ENCODE measurements around the gene MTF2.

MTF2 gene

DNA sequence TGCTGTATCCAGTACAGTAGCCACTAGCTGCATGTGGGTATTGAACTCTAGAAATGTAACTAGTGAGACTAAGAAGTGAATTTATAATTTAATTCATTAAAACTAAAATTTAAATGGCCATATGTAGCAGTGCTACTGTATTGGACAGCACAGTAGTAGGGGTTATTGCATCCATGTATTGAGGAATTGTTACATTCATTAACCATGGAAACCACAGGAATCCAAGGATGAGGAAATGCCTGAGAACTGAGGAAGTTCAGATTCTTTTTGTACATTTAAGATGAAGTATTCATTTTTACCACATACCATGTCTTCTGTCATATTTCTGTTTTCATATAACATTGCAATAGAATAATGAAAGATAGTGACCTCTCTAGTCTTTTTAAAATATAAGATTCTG, 2.6 kb downstream of the MTF2 start:
- H3K4me1 ChIP-seq (ENCODE audit: control insufficient read depth in 5 of 5, insufficient read depth in 5 of 5, low read length in 5 of 5) = peaks cover 0 to 36% (median 34%) of the 10 kb centered on the region in 5 donors
- H3K9me3 ChIP-seq (ENCODE audit: control insufficient read depth in 5 of 5, low read length in 5 of 5) = no peaks in the 10 kb centered on the region
- H3K36me3 ChIP-seq (ENCODE audit: control insufficient read depth in 5 of 5, insufficient read depth in 5 of 5, low read length in 5 of 5) = peaks cover 0 to 6% (median 4%) of the 10 kb centered on the region in 5 donors
- no peak overlapping the region for H3K4me3 ChIP-seq (ENCODE audit: low read depth in 1 of 5, low read length in 5 of 5)
- peak overlapping the region in 2 of 5 donors; percentile 12 to 24 for H3K9ac ChIP-seq (ENCODE audit: low read length in 5 of 5)
- H3K27ac ChIP-seq (ENCODE audit: low read depth, low read length) = no peak overlapping the region
- H3K27me3 ChIP-seq (ENCODE audit: control insufficient read depth in 5 of 5, insufficient read depth in 4 of 5, low read length in 5 of 5) = no peaks in the 10 kb centered on the region

- Histone ChIP-seq H3K9me3 (ENCODE audit: control insufficient read depth in 5 of 5, low read length in 5 of 5) (no peaks in the 10 kb centered on the region), H3K4me3 (ENCODE audit: low read depth in 1 of 5, low read length in 5 of 5) (no peak overlapping the region), H3K27me3 (ENCODE audit: control insufficient read depth in 5 of 5, insufficient read depth in 4 of 5, low read length in 5 of 5) (no peaks in the 10 kb centered on the region), H3K27ac (ENCODE audit: low read depth, low read length) (no peak overlapping the region), H3K36me3 (ENCODE audit: control insufficient read depth in 5 of 5, insufficient read depth in 5 of 5, low read length in 5 of 5) (peaks cover 0 to 6% (median 4%) of the 10 kb centered on the region in 5 donors), H3K9ac (ENCODE audit: low read length in 5 of 5) (no peak overlapping the region), H3K4me1 (ENCODE audit: control insufficient read depth in 5 of 5, insufficient read depth in 5 of 5, low read length in 5 of 5) (peaks cover 0 to 36% (median 34%) of the 10 kb centered on the region in 5 donors)
Observed at GRCh38 chr1:93082313-93082712, 3.2 kb downstream of the MTF2 start.

GRCh38 chr1:93083979-93084378, 4.9 kb downstream of the MTF2 start:
- peaks cover 0 to 6% (median 4%) of the 10 kb centered on the region in 5 donors for H3K36me3 ChIP-seq (ENCODE audit: control insufficient read depth in 5 of 5, insufficient read depth in 5 of 5, low read length in 5 of 5)
- no peak overlapping the region for H3K4me3 ChIP-seq (ENCODE audit: low read depth in 1 of 5, low read length in 5 of 5)
- H3K4me1 ChIP-seq (ENCODE audit: control insufficient read depth in 5 of 5, insufficient read depth in 5 of 5, low read length in 5 of 5) = peaks cover 0 to 28% (median 26%) of the 10 kb centered on the region in 5 donors
- H3K9ac ChIP-seq (ENCODE audit: low read length in 5 of 5) = no peak overlapping the region
- H3K9me3 ChIP-seq (ENCODE audit: control insufficient read depth in 5 of 5, low read length in 5 of 5) = no peaks in the 10 kb centered on the region
- no peak overlapping the region for H3K27ac ChIP-seq (ENCODE audit: low read depth, low read length)
- H3K27me3 ChIP-seq (ENCODE audit: control insufficient read depth in 5 of 5, insufficient read depth in 4 of 5, low read length in 5 of 5) = no peaks in the 10 kb centered on the region

DNA sequence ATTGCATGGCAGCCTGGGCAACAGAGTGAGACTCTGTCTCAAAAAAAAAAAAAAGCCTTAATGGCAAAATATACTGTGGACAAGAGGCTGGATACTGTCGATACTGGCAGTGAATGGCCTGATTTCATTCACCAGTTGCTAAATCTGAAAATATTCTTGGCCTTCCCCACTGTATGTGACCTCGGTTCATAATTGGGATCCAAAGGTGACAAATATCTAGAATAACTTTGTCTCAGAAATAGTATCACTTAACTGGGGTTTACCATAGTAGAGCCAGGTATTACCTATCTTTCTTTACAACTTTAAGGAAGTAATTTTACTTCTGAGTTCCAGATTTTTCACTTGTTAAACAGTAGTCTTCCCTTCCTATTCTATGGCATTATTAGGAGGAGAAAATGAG, 8.4 kb downstream of the MTF2 start:
- H3K4me1 ChIP-seq (ENCODE audit: control insufficient read depth in 5 of 5, insufficient read depth in 5 of 5, low read length in 5 of 5) = peaks cover 0 to 2% (median 0%) of the 10 kb centered on the region in 5 donors
- peaks cover 0 to 6% (median 4%) of the 10 kb centered on the region in 5 donors for H3K36me3 ChIP-seq (ENCODE audit: control insufficient read depth in 5 of 5, insufficient read depth in 5 of 5, low read length in 5 of 5)
- no peaks in the 10 kb centered on the region for H3K9me3 ChIP-seq (ENCODE audit: control insufficient read depth in 5 of 5, low read length in 5 of 5)
- no peak overlapping the region for H3K4me3 ChIP-seq (ENCODE audit: low read depth in 1 of 5, low read length in 5 of 5)
- no peaks in the 10 kb centered on the region for H3K27me3 ChIP-seq (ENCODE audit: control insufficient read depth in 5 of 5, insufficient read depth in 4 of 5, low read length in 5 of 5)
- H3K9ac ChIP-seq (ENCODE audit: low read length in 5 of 5) = no peak overlapping the region
- H3K27ac ChIP-seq (ENCODE audit: low read depth, low read length) = no peak overlapping the region

DNA sequence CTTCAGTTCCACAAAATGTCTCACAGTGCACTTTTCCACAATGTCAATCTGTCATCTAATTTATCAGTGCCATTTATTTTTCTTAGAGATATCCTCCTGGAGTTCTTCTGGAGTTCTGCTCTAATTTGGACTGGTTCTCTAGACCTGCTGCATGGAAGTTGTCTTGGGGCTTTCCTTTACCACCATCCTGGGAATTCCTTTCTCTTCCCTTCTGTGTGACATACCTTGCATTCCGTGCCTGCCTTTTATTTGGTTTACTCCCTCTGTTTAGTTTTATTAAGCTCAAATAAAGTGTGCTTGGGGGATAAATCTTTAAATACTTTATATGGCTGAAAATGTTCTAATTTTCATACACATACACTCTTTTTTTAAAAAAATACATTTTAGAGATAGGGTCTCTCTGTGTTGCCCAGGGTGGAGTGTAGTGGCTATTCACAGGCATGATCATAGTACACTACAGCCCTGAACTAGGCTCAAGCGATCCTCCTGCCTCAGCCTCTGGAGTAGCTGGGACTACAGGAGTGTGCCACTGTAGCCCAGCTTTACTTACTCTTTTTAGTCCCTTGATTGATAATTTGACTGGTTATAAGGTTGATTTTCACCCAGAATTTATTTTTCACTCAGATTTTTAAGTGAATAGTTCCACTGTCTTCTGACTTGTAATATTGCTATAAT, 14.4 kb downstream of the MTF2 start:
- H3K27me3 ChIP-seq (ENCODE audit: control insufficient read depth in 5 of 5, insufficient read depth in 4 of 5, low read length in 5 of 5) = no peaks in the 10 kb centered on the region
- H3K4me1 ChIP-seq (ENCODE audit: control insufficient read depth in 5 of 5, insufficient read depth in 5 of 5, low read length in 5 of 5) = peaks cover 0 to 3% (median 0%) of the 10 kb centered on the region in 5 donors
- H3K9me3 ChIP-seq (ENCODE audit: control insufficient read depth in 5 of 5, low read length in 5 of 5) = no peaks in the 10 kb centered on the region
- H3K36me3 ChIP-seq (ENCODE audit: control insufficient read depth in 5 of 5, insufficient read depth in 5 of 5, low read length in 5 of 5) = no peaks in the 10 kb centered on the region
- H3K4me3 ChIP-seq (ENCODE audit: low read depth in 1 of 5, low read length in 5 of 5) = no peak overlapping the region
- no peak overlapping the region for H3K9ac ChIP-seq (ENCODE audit: low read length in 5 of 5)
- H3K27ac ChIP-seq (ENCODE audit: low read depth, low read length) = no peak overlapping the region

GRCh38 chr1:93095804-93096585, 16.9 kb downstream of the MTF2 start:
- H3K27ac ChIP-seq (ENCODE audit: low read depth, low read length) = no peak overlapping the region
- no peaks in the 10 kb centered on the region for H3K36me3 ChIP-seq (ENCODE audit: control insufficient read depth in 5 of 5, insufficient read depth in 5 of 5, low read length in 5 of 5)
- no peaks in the 10 kb centered on the region for H3K9me3 ChIP-seq (ENCODE audit: control insufficient read depth in 5 of 5, low read length in 5 of 5)
- H3K4me3 ChIP-seq (ENCODE audit: low read depth in 1 of 5, low read length in 5 of 5) = no peak overlapping the region
- H3K27me3 ChIP-seq (ENCODE audit: control insufficient read depth in 5 of 5, insufficient read depth in 4 of 5, low read length in 5 of 5) = no peaks in the 10 kb centered on the region
- no peak overlapping the region for H3K9ac ChIP-seq (ENCODE audit: low read length in 5 of 5)
- peaks cover 0 to 3% (median 0%) of the 10 kb centered on the region in 5 donors for H3K4me1 ChIP-seq (ENCODE audit: control insufficient read depth in 5 of 5, insufficient read depth in 5 of 5, low read length in 5 of 5)

DNA sequence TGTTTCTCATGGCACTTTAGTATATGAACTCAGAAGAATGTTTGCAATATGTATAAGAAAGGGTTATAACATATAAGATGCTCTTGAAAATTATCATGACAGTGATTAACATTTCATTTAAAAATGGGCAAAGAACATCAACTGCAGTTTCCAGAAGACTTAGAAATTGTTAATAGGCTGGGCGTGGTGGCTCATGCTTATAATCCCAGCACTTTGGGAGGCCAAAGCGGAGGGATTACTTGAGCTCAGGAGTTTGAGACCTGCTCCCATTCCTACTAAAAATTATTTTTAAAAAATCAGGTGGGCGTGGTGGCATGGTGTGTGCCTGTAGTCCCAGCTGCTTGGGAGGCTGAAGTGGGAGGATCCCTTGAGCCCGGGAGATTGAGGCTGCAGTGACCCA, 23.1 kb downstream of the MTF2 start:
- H3K36me3 ChIP-seq (ENCODE audit: control insufficient read depth in 5 of 5, insufficient read depth in 5 of 5, low read length in 5 of 5) = no peaks in the 10 kb centered on the region
- H3K27ac ChIP-seq (ENCODE audit: low read depth, low read length) = no peak overlapping the region
- no peaks in the 10 kb centered on the region for H3K27me3 ChIP-seq (ENCODE audit: control insufficient read depth in 5 of 5, insufficient read depth in 4 of 5, low read length in 5 of 5)
- H3K4me1 ChIP-seq (ENCODE audit: control insufficient read depth in 5 of 5, insufficient read depth in 5 of 5, low read length in 5 of 5) = no peaks in the 10 kb centered on the region
- no peak overlapping the region for H3K9ac ChIP-seq (ENCODE audit: low read length in 5 of 5)
- H3K4me3 ChIP-seq (ENCODE audit: low read depth in 1 of 5, low read length in 5 of 5) = no peak overlapping the region
- H3K9me3 ChIP-seq (ENCODE audit: control insufficient read depth in 5 of 5, low read length in 5 of 5) = peaks cover 0 to under 1% (median 0%) of the 10 kb centered on the region in 5 donors

DNA sequence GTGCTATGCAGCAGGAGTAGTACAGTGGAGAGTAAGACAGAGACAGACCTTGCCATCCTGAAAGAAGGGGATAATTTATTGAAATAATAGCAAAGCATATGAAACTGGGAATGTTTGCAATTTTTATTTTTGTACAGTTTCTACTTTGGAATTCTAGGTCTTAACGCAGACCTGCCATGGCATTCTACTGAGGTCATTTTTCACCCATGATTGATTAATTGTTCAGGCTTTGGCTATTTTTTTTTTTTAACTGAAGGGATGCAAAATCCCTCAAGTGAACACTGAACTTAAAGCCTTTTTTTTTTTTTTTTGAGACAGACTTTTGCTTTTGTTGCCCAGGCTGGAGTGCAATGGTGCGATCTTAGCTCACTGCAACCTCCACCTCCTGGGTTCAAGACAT, 27.1 kb downstream of the MTF2 start:
- H3K4me3 ChIP-seq (ENCODE audit: low read depth in 1 of 5, low read length in 5 of 5) = no peak overlapping the region
- H3K9ac ChIP-seq (ENCODE audit: low read length in 5 of 5) = no peak overlapping the region
- H3K27ac ChIP-seq (ENCODE audit: low read depth, low read length) = no peak overlapping the region
- no peaks in the 10 kb centered on the region for H3K4me1 ChIP-seq (ENCODE audit: control insufficient read depth in 5 of 5, insufficient read depth in 5 of 5, low read length in 5 of 5)
- peaks cover 0 to 4% (median 0%) of the 10 kb centered on the region in 5 donors for H3K36me3 ChIP-seq (ENCODE audit: control insufficient read depth in 5 of 5, insufficient read depth in 5 of 5, low read length in 5 of 5)
- H3K9me3 ChIP-seq (ENCODE audit: control insufficient read depth in 5 of 5, low read length in 5 of 5) = peaks cover 0 to 4% (median 0%) of the 10 kb centered on the region in 5 donors
- H3K27me3 ChIP-seq (ENCODE audit: control insufficient read depth in 5 of 5, insufficient read depth in 4 of 5, low read length in 5 of 5) = no peaks in the 10 kb centered on the region

DNA sequence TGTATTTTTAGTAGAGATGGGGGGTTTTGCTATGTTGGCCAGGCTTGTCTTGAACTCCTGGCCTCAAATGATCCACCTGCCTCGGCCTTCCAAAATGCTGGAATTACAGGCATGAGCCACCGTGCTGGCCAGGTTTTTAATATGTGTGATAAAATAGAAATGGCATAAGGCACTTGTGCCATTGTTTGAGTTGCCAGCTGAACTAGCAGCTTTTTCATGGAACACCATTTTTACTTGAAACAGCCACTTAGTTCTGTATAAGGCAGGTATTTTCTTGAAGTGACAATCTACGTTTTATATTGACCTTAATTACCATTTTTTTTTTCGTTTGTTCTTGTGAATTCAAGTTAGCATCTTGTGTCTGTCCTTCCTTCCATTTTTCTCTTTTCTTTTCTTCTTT, 28.3 kb downstream of the MTF2 start:
- peaks cover 0 to 4% (median 0%) of the 10 kb centered on the region in 5 donors for H3K36me3 ChIP-seq (ENCODE audit: control insufficient read depth in 5 of 5, insufficient read depth in 5 of 5, low read length in 5 of 5)
- H3K27ac ChIP-seq (ENCODE audit: low read depth, low read length) = no peak overlapping the region
- no peaks in the 10 kb centered on the region for H3K27me3 ChIP-seq (ENCODE audit: control insufficient read depth in 5 of 5, insufficient read depth in 4 of 5, low read length in 5 of 5)
- H3K9ac ChIP-seq (ENCODE audit: low read length in 5 of 5) = no peak overlapping the region
- peaks cover 0 to 4% (median 0%) of the 10 kb centered on the region in 5 donors for H3K9me3 ChIP-seq (ENCODE audit: control insufficient read depth in 5 of 5, low read length in 5 of 5)
- no peaks in the 10 kb centered on the region for H3K4me1 ChIP-seq (ENCODE audit: control insufficient read depth in 5 of 5, insufficient read depth in 5 of 5, low read length in 5 of 5)
- no peak overlapping the region for H3K4me3 ChIP-seq (ENCODE audit: low read depth in 1 of 5, low read length in 5 of 5)

DNA sequence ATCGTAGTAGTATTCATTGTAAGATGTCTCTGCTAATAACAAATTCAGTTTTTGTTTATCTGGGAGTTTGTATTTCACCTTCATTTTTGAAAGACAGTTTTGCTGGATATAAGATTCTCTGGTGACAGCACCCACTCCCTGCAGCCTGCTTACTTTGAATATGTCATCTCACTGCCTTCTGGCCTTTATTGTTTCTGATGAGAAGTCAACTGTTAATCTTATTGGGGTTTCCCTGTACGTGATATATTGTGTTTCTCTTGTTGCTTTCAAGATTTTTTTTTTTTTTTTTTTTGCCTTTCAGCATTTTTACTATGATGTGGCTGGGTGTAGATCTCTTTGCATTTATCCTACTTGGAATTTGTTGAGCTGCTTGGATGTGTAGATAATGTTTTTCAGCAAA, 29.3 kb downstream of the MTF2 start:
- Histone ChIP-seq H3K9me3 (ENCODE audit: control insufficient read depth in 5 of 5, low read length in 5 of 5) (peaks cover 0 to 4% (median 0%) of the 10 kb centered on the region in 5 donors), H3K4me3 (ENCODE audit: low read depth in 1 of 5, low read length in 5 of 5) (no peak overlapping the region), H3K4me1 (ENCODE audit: control insufficient read depth in 5 of 5, insufficient read depth in 5 of 5, low read length in 5 of 5) (no peaks in the 10 kb centered on the region), H3K36me3 (ENCODE audit: control insufficient read depth in 5 of 5, insufficient read depth in 5 of 5, low read length in 5 of 5) (peaks cover 0 to 4% (median 0%) of the 10 kb centered on the region in 5 donors), H3K27me3 (ENCODE audit: control insufficient read depth in 5 of 5, insufficient read depth in 4 of 5, low read length in 5 of 5) (no peaks in the 10 kb centered on the region), H3K9ac (ENCODE audit: low read length in 5 of 5) (no peak overlapping the region), H3K27ac (ENCODE audit: low read depth, low read length) (no peak overlapping the region)

Measured in subcutaneous abdominal adipose tissue (tissue), 5 donors.